ENCODE data around the gene GARIN5B.

Gene GARIN5B

GRCh38 chr19:55383279-55384130 is 20.4 kb upstream of the GARIN5B start:
- Histone ChIP-seq H3K9me3 (ENCODE audit: control insufficient read depth, low read length) (no peaks in the 10 kb centered on the region), H3K4me2 (ENCODE audit: low read length) (peak overlapping the region; percentile 68), H3K4me1 (peaks cover 20% of the 10 kb centered on the region), H3K79me2 (peaks cover 26% of the 10 kb centered on the region), H2AFZ (peak overlapping the region; percentile 82), H3K9ac (peak overlapping the region; percentile 61), H3K36me3 (ENCODE audit: control insufficient read depth, insufficient read depth, low read length) (no peaks in the 10 kb centered on the region), H3K27me3 (ENCODE audit: control insufficient read depth, insufficient read depth, low read length) (no peaks in the 10 kb centered on the region), H3K4me3 (ENCODE audit: low read depth, low read length) (peak overlapping the region; percentile 38), H3K27ac (peak overlapping the region; percentile 94)
- TF ChIP-seq, protein P1, sequence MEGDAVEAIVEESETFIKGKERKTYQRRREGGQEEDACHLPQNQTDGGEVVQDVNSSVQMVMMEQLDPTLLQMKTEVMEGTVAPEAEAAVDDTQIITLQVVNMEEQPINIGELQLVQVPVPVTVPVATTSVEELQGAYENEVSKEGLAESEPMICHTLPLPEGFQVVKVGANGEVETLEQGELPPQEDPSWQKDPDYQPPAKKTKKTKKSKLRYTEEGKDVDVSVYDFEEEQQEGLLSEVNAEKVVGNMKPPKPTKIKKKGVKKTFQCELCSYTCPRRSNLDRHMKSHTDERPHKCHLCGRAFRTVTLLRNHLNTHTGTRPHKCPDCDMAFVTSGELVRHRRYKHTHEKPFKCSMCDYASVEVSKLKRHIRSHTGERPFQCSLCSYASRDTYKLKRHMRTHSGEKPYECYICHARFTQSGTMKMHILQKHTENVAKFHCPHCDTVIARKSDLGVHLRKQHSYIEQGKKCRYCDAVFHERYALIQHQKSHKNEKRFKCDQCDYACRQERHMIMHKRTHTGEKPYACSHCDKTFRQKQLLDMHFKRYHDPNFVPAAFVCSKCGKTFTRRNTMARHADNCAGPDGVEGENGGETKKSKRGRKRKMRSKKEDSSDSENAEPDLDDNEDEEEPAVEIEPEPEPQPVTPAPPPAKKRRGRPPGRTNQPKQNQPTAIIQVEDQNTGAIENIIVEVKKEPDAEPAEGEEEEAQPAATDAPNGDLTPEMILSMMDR (IDR thresholded peaks at IDR 0.05), result no peak

- peaks cover 15% of the 10 kb centered on the region for H3K4me1 ChIP-seq
- peak overlapping the region; percentile 82 for H2AFZ ChIP-seq
- no peak overlapping the region for H3K27ac ChIP-seq
- no peak overlapping the region for H3K9ac ChIP-seq
- H3K4me3 ChIP-seq (ENCODE audit: low read depth, low read length), result no peak overlapping the region
- H3K4me2 ChIP-seq (ENCODE audit: low read length), result no peak overlapping the region
- H3K27me3 ChIP-seq (ENCODE audit: control insufficient read depth, insufficient read depth, low read length), result no peaks in the 10 kb centered on the region
- peaks cover 17% of the 10 kb centered on the region for H3K79me2 ChIP-seq
- TF ChIP-seq, protein P1 (IDR thresholded peaks at IDR 0.05), result no peak
- no peaks in the 10 kb centered on the region for H3K9me3 ChIP-seq (ENCODE audit: control insufficient read depth, low read length)
- no peaks in the 10 kb centered on the region for H3K36me3 ChIP-seq (ENCODE audit: control insufficient read depth, insufficient read depth, low read length)
These were observed 19.5 kb upstream of the GARIN5B start for GRCh38 chr19:55382522-55383054.

GRCh38 chr19:55382013-55382412 is 19.0 kb upstream of the GARIN5B start:
- Histone ChIP-seq H3K27ac (no peak overlapping the region), H3K79me2 (peaks cover 12% of the 10 kb centered on the region), H3K36me3 (ENCODE audit: control insufficient read depth, insufficient read depth, low read length) (no peaks in the 10 kb centered on the region), H3K9ac (no peak overlapping the region), H3K4me3 (ENCODE audit: low read depth, low read length) (no peak overlapping the region), H3K4me2 (ENCODE audit: low read length) (no peak overlapping the region), H2AFZ (no peak overlapping the region), H3K4me1 (peaks cover 9% of the 10 kb centered on the region), H3K9me3 (ENCODE audit: control insufficient read depth, low read length) (no peaks in the 10 kb centered on the region), H3K27me3 (ENCODE audit: control insufficient read depth, insufficient read depth, low read length) (no peaks in the 10 kb centered on the region)
- TF ChIP-seq, protein P1 (IDR thresholded peaks at IDR 0.05), result no peak

DNA sequence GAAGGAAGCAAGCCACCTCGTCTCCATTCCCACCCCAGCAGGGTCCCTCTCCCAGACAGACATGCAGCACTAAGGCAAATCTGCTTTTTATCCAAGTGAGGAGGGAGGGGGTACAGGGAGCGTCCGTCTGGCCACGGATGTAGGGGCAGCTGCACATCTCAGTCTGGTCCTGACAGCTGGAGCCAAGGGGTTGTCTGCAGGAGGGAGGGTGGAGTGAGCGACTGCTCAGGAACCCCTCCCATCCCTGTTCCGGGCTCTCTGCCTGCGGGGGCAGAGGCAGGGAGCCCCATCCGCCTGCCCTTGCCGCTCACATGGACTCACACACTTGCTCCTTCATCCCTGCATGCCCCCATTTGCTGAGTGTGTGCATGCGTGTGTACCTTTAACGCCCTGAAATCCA is 16.1 kb upstream of the GARIN5B start:
- Histone ChIP-seq H2AFZ (no peak overlapping the region), H3K4me3 (ENCODE audit: low read depth, low read length) (no peak overlapping the region), H3K27ac (no peak overlapping the region), H3K4me1 (no peaks in the 10 kb centered on the region), H3K79me2 (no peaks in the 10 kb centered on the region), H3K27me3 (ENCODE audit: control insufficient read depth, insufficient read depth, low read length) (no peaks in the 10 kb centered on the region), H3K4me2 (ENCODE audit: low read length) (no peak overlapping the region), H3K9me3 (ENCODE audit: control insufficient read depth, low read length) (no peaks in the 10 kb centered on the region), H3K9ac (no peak overlapping the region), H3K36me3 (ENCODE audit: control insufficient read depth, insufficient read depth, low read length) (no peaks in the 10 kb centered on the region)
- TF ChIP-seq, protein P1 (IDR thresholded peaks at IDR 0.05), result no peak
